OCI-LY7 (cell line): ENCODE measurements around the gene TCF12. TPM values are rescaled to one million over a fixed set of nuclear protein-coding genes. Genes with fewer than 3 reads are reported as not detected.

Source experiments
- BruUV-seq: library from RNA; stranded (reverse); fragments of 400-500 nt; replicated peaks from 2 replicates; lab custom pipeline; 2021; lab: Mats Ljungman, UMichigan
- CTCF ChIA-PET: fragments of 300-600 bp; sonication (Branson Sonifier 250); formaldehyde crosslinking; loops from one replicate; lab custom pipeline; 2022; ENCODE audit warnings: antibody characterized with exemption; ENCODE audit not compliant: unreplicated experiment; lab: Charles Lee
- POLR2A ChIA-PET: fragments of 300-600 bp; sonication (Branson Sonifier 250); formaldehyde crosslinking; loops from one replicate; lab custom pipeline; 2022; ENCODE audit warnings: antibody characterized with exemption; lab: Charles Lee
- DNase-seq: peaks from one replicate; pipeline ENCODE4 v3.0.0-alpha.2; 2015; ENCODE audit warnings: low spot score
- H2AFZ ChIP-seq: fragments of 200-600 bp; sonication (generic), shearing (Covaris generic); 2 replicates; pipeline ENCODE4 v1.6.1; 2014; ENCODE audit warnings: mild to moderate bottlenecking, antibody characterized with exemption, low read length, moderate library complexity
- H3K27ac ChIP-seq: fragments of 200-600 bp; sonication (generic); 2 replicates; pipeline ENCODE4 v1.5.1; 2014; ENCODE audit warnings: mixed run types, low read depth, mild to moderate bottlenecking, moderate library complexity, low read length, inconsistent platforms; ENCODE audit not compliant: poor library complexity, severe bottlenecking
- H3K36me3 ChIP-seq: fragments of 200-600 bp; sonication (generic); 2 replicates; pipeline ENCODE4 v1.6.1; 2014; ENCODE audit warnings: mild to moderate bottlenecking, antibody characterized with exemption, low read length, moderate library complexity, mixed read lengths; ENCODE audit not compliant: insufficient read depth
- H3K4me1 ChIP-seq: fragments of 200-600 bp; sonication (generic); 2 replicates; pipeline ENCODE4 v1.5.1; 2014; ENCODE audit warnings: mild to moderate bottlenecking, low read length; ENCODE audit not compliant: insufficient read depth, poor library complexity, severe bottlenecking
- H3K4me2 ChIP-seq: fragments of 200-600 bp; sonication (generic); 2 replicates; pipeline ENCODE4 v1.6.1; 2014; ENCODE audit warnings: mild to moderate bottlenecking, low read length
- H3K4me3 ChIP-seq: fragments of 200-600 bp; sonication (generic); 2 replicates; pipeline ENCODE4 v1.5.1; 2014; ENCODE audit warnings: mild to moderate bottlenecking, low read depth, low read length; ENCODE audit not compliant: poor library complexity, severe bottlenecking
- H3K79me2 ChIP-seq: fragments of 200-600 bp; sonication (generic); 2 replicates; pipeline ENCODE4 v1.6.1; 2016; ENCODE audit warnings: low read depth, mild to moderate bottlenecking, low read length, moderate library complexity, mixed read lengths; ENCODE audit not compliant: insufficient read depth
- H3K9me2 ChIP-seq: fragments of 200-600 bp; sonication (generic); 2 replicates; pipeline ENCODE4 v1.6.1; 2016; ENCODE audit warnings: mild to moderate bottlenecking, low read length, mixed read lengths; ENCODE audit not compliant: insufficient read depth
- H3K9me3 ChIP-seq: fragments of 200-600 bp; sonication (generic); 2 replicates; pipeline ENCODE4 v1.6.1; 2014; ENCODE audit warnings: mild to moderate bottlenecking, mixed run types, low read length, mixed read lengths
- H4K20me1 ChIP-seq: fragments of 200-600 bp; sonication (generic); 2 replicates; pipeline ENCODE4 v1.6.1; 2014; ENCODE audit warnings: mild to moderate bottlenecking, antibody characterized with exemption, low read length, moderate library complexity, mixed read lengths; ENCODE audit not compliant: insufficient read depth
- CTCF ChIP-seq: fragments of 200-600 bp; sonication (generic); conservative IDR thresholded peaks from 2 replicates; pipeline ENCODE4 v1.5.1; 2014; ENCODE audit warnings: mild to moderate bottlenecking, antibody characterized with exemption, low read length, moderate library complexity, mixed read lengths
- EZH2phosphoT487 ChIP-seq: fragments of 200-600 bp; sonication (generic); IDR thresholded peaks from 2 replicates; pipeline ENCODE4 v1.6.1; 2018; ENCODE audit warnings: low read depth, borderline replicate concordance, mild to moderate bottlenecking, mixed run types, antibody characterized with exemption, low read length, moderate library complexity, mixed read lengths
- intact Hi-C: fragments of 100-400 bp; cut with micrococcal nuclease; formaldehyde crosslinking; loops from one replicate; pipeline ENCODE4 v1.10.0; 2022; ENCODE audit not compliant: unreplicated experiment
- total RNA-seq, 2 experiments: library from RNA; depleted of rRNA in 1 of 2; stranded (reverse); fragments of >200 nt in 1 of 2; shearing (Covaris generic) in 1 of 2; gene quantifications; 2 replicates each; pipeline ENCODE4 v1.2.3, GENCODE V29; 2014 to 2022

Gene TCF12
- total RNA-seq, 2 experiments from 2014 or later: 51.6 to 139 TPM

- peaks cover 23% of the 10 kb centered on the region for H3K4me1 ChIP-seq
- TF ChIP-seq CTCF (no peak), EZH2phosphoT487 (no peak)
- H3K27ac ChIP-seq: no peak overlapping the region
- no peak for DNase-seq
- BruUV-seq: no TSS peak
- H3K4me3 ChIP-seq: no peak overlapping the region
- intact Hi-C loops: no loop called here
- H2AFZ ChIP-seq: no peak overlapping the region
- H4K20me1 ChIP-seq: peaks cover 7% of the 10 kb centered on the region; the same call in 1 of the 2 replicates
- H3K79me2 ChIP-seq: peaks cover 22% of the 10 kb centered on the region; the same call in 1 of the 2 replicates
- no peaks in the 10 kb centered on the region for H3K9me2 ChIP-seq
- ChIA-PET CTCF (no interaction called here), POLR2A (no interaction called here)
- H3K4me2 ChIP-seq: no peak overlapping the region
- no peaks in the 10 kb centered on the region for H3K9me3 ChIP-seq
- H3K36me3 ChIP-seq: peaks cover 1% of the 10 kb centered on the region
Observed at GRCh38 chr15:56988219-56988618, 69.8 kb downstream of the TCF12 start.

DNA sequence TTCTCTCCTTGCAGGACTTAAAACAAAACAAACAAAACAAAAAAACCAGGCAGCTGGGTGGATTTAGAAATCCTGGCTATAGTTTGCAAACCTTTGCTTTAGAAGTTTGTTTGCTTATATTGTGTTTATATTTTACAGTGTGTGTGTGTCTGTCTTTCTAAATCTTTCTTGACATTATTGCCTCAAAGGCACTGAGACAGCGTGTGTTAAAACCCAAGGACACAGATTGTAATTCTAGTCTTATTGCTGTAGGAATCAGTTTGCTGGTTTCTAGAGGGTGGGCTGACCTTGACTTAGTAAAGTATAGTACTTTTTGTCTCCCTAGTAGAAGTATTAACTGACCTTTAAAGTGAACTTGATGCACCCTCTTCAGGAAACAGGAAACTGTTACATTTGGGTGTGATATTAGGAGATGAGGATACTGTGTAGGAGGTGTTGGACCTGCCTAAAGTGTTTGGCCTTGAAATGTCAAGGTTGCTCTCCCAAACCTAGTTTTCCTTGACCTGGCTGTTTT lies 71.0 kb downstream of the TCF12 start:
- intact Hi-C loops: no loop called here

More for the DNA sequence above, 71.0 kb downstream of the TCF12 start:
- peaks cover 8% of the 10 kb centered on the region for H3K36me3 ChIP-seq
- H3K4me3 ChIP-seq: no peak overlapping the region
- H3K79me2 ChIP-seq: peaks cover 19% of the 10 kb centered on the region; the same call in 1 of the 2 replicates
- TF ChIP-seq CTCF (peak; percentile 31; the same call in 1 of the 2 replicates), EZH2phosphoT487 (no peak)
- CTCF ChIA-PET: no interaction called here
- H3K4me2 ChIP-seq: 0 out of 2 replicates have a peak overlapping the region, but pooled peaks have one; percentile 4
- H3K9me2 ChIP-seq: no peaks in the 10 kb centered on the region
- no peaks in the 10 kb centered on the region for H3K9me3 ChIP-seq
- POLR2A ChIA-PET: interaction anchor here (0.6 kb wide), 1 partner anchor 30 kb away, joined by 3 read pairs; no protein-coding TSS in a partner anchor
- peaks cover 7% of the 10 kb centered on the region; the same call in 1 of the 2 replicates for H4K20me1 ChIP-seq
- peaks cover 23% of the 10 kb centered on the region for H3K4me1 ChIP-seq
- no peak overlapping the region for H2AFZ ChIP-seq
- no TSS peak for BruUV-seq
- peak; percentile 20 for DNase-seq
- no peak overlapping the region for H3K27ac ChIP-seq
